HCT116 (cell line): ENCODE data around the gene NXN. TPM values are rescaled to one million over a fixed set of nuclear protein-coding genes. Genes with fewer than 3 reads are reported as not detected.

ENCODE experiments used
- ATAC-seq: fragments of 200-7000 bp; cut with Tn5 transposase; 2 replicates; pipeline ENCODE4 v1.9.1; 2020; ENCODE audit warnings: mild to moderate bottlenecking, moderate library complexity
- BruUV-seq: library from RNA; stranded (reverse); fragments of 400-500 nt; replicated peaks from 2 replicates; lab custom pipeline; 2021; lab: Mats Ljungman, UMichigan
- CTCF ChIA-PET: fragments of 300-600 bp; sonication (Branson Sonifier 250); formaldehyde crosslinking; loops from one replicate; lab custom pipeline; 2021; ENCODE audit warnings: antibody characterized with exemption; lab: Charles Lee
- POLR2A ChIA-PET: fragments of 300-600, 350-600 bp; sonication (Branson Sonifier 250); formaldehyde crosslinking; loops from one replicate; lab custom pipeline; 2021; ENCODE audit warnings: antibody characterized with exemption; lab: Charles Lee
- RAD21 ChIA-PET, 2 experiments: fragments of 300-600 bp; sonication (Branson Sonifier 250); formaldehyde crosslinking; loops; one replicate each; lab custom pipeline; 2023; ENCODE audit warnings: low total read pairs in 2 of 2; ENCODE audit not compliant: uncharacterized antibody in 2 of 2, unreplicated experiment in 2 of 2, low non-redundant PET in 1 of 2; lab: Charles Lee
- DNase-seq: peaks from one replicate; pipeline ENCODE4 v3.0.0-alpha.2; 2010; ENCODE audit warnings: low read depth, low spot score
- H2AFZ ChIP-seq: fragments of 200-600 bp; shearing (Covaris generic), sonication (generic); 2 replicates; pipeline ENCODE4 v1.6.1; 2017; ENCODE audit warnings: low read depth, mixed run types, mixed read lengths, antibody characterized with exemption, low read length; ENCODE audit not compliant: poor library complexity, severe bottlenecking
- H3K27ac ChIP-seq: 2 replicates; pipeline ENCODE4 v1.5.1; 2012; ENCODE audit warnings: low read depth, low read length
- H3K27me3 ChIP-seq: fragments of 200-600 bp; sonication (generic); 2 replicates; pipeline ENCODE4 v1.6.1; 2016; ENCODE audit warnings: mixed run types, low read length, mixed read lengths; ENCODE audit not compliant: insufficient read depth
- H3K36me3 ChIP-seq, 2 experiments: fragments of 200-500 bp in 1 of 2; fragments of 200-600 bp in 1 of 2; sonication (Bioruptor generic) in 1 of 2; sonication (generic) in 1 of 2; 2 replicates each; pipeline versions ENCODE4 v1.5.1 to v1.6.1; 2014 to 2016; ENCODE audit warnings: low read length in 2 of 2, inconsistent platforms in 1 of 2, mixed read lengths in 1 of 2, mixed run types in 1 of 2; ENCODE audit not compliant: insufficient read depth in 2 of 2, control insufficient read depth in 1 of 2
- H3K4me1 ChIP-seq, 2 experiments: fragments of 200-600 bp in 1 of 2; sonication (generic) in 1 of 2; 2 replicates each; pipeline versions ENCODE4 v1.5.1 to v1.6.1; 2012 to 2017; ENCODE audit warnings: low read length in 2 of 2, inconsistent platforms in 1 of 2, mild to moderate bottlenecking in 1 of 2, mixed read lengths in 1 of 2, mixed run types in 1 of 2, moderate library complexity in 1 of 2; ENCODE audit not compliant: insufficient read depth in 2 of 2, control insufficient read depth in 1 of 2
- H3K4me2 ChIP-seq: fragments of 200-600 bp; sonication (generic); 2 replicates; pipeline ENCODE4 v1.6.1; 2017; ENCODE audit warnings: mixed run types, low read length, mixed read lengths
- H3K4me3 ChIP-seq, 2 experiments: fragments of 200-600 bp in 1 of 2; sonication (generic) in 1 of 2; replicated peaks in 1 of 2; 2 replicates each; pipeline ENCODE4 v1.5.1; 2011 to 2016; ENCODE audit warnings: low read length in 2 of 2, control low read depth in 1 of 2, low read depth in 1 of 2, mild to moderate bottlenecking in 1 of 2, mixed read lengths in 1 of 2, mixed run types in 1 of 2
- H3K79me2 ChIP-seq: fragments of 200-600 bp; sonication (generic); 2 replicates; pipeline ENCODE4 v1.6.1; 2017; ENCODE audit warnings: mild to moderate bottlenecking, mixed run types, low read length, moderate library complexity, mixed read lengths; ENCODE audit not compliant: insufficient read depth
- H3K9ac ChIP-seq: fragments of 200-600 bp; sonication (generic); 2 replicates; pipeline ENCODE4 v1.6.1; 2016; ENCODE audit warnings: low read length, mixed read lengths
- H3K9me2 ChIP-seq: fragments of 200-600 bp; sonication (generic), shearing (Covaris generic); 2 replicates; pipeline ENCODE4 v1.6.1; 2017; ENCODE audit warnings: mixed run types, mild to moderate bottlenecking, moderate library complexity; ENCODE audit not compliant: insufficient read depth
- H3K9me3 ChIP-seq, 2 experiments: fragments of 200-500 bp in 1 of 2; fragments of 200-600 bp in 1 of 2; sonication (Bioruptor generic) in 1 of 2; sonication (generic) in 1 of 2; 2 replicates each; pipeline ENCODE4 v1.6.1; 2014 to 2017; ENCODE audit warnings: low read length in 2 of 2, mixed read lengths in 2 of 2, inconsistent platforms in 1 of 2, low read depth in 1 of 2, mild to moderate bottlenecking in 1 of 2, mixed run types in 1 of 2, moderate library complexity in 1 of 2; ENCODE audit not compliant: control insufficient read depth in 1 of 2, insufficient read depth in 1 of 2
- H4K20me1 ChIP-seq: fragments of 200-600 bp; sonication (generic), shearing (Covaris generic); 2 replicates; pipeline ENCODE4 v1.6.1; 2017; ENCODE audit warnings: mixed run types, mild to moderate bottlenecking, moderate library complexity; ENCODE audit not compliant: insufficient read depth
- ATF3 ChIP-seq: IDR thresholded peaks from 2 replicates; pipeline ENCODE4 v1.6.1; 2012
- CBX3 ChIP-seq: IDR thresholded peaks from 2 replicates; pipeline ENCODE4 v1.6.1; 2012; ENCODE audit warnings: low read depth
- CEBPB ChIP-seq: IDR thresholded peaks from 2 replicates; pipeline ENCODE4 v1.6.1; 2012; ENCODE audit warnings: low read depth
- CTCF ChIP-seq, 3 experiments: fragments of 200-600 bp in 1 of 3; sonication (generic) in 1 of 3; IDR thresholded peaks in 2 of 3; conservative IDR thresholded peaks in 1 of 3; 2 replicates each; pipeline ENCODE4 v1.5.1; 2012 to 2017; ENCODE audit warnings: low read depth in 2 of 3, low read length in 2 of 3, antibody characterized with exemption in 1 of 3, borderline replicate concordance in 1 of 3, control low read depth in 1 of 3, mild to moderate bottlenecking in 1 of 3, mixed read lengths in 1 of 3, mixed run types in 1 of 3, moderate library complexity in 1 of 3; ENCODE audit not compliant: insufficient read depth in 1 of 3
- ELF1 ChIP-seq: IDR thresholded peaks from 2 replicates; pipeline ENCODE4 v1.6.1; 2012; ENCODE audit warnings: low read depth, borderline replicate concordance
- EZH2 ChIP-seq: fragments of 200-600 bp; sonication (generic); IDR thresholded peaks from 2 replicates; pipeline ENCODE4 v1.6.1; 2017; ENCODE audit warnings: antibody characterized with exemption, mixed run types
- FOSL1 ChIP-seq: IDR thresholded peaks from 2 replicates; pipeline ENCODE4 v1.6.1; 2012; ENCODE audit warnings: low read depth
- JUND ChIP-seq: IDR thresholded peaks from 2 replicates; pipeline ENCODE4 v1.6.1; 2012
- MAX ChIP-seq: IDR thresholded peaks from 2 replicates; pipeline ENCODE4 v1.6.1; 2012
- POLR2A ChIP-seq: IDR thresholded peaks from 2 replicates; pipeline ENCODE4 v1.7.0; 2011; ENCODE audit warnings: borderline replicate concordance; ENCODE audit not compliant: insufficient read depth, insufficient read length; ENCODE audit errors: extremely low read depth
- POLR2AphosphoS5 ChIP-seq: IDR thresholded peaks from 2 replicates; pipeline ENCODE4 v1.6.1; 2011; ENCODE audit warnings: mild to moderate bottlenecking, low read depth, low read length, moderate library complexity
- RAD21 ChIP-seq: IDR thresholded peaks from 2 replicates; pipeline ENCODE4 v1.6.1; 2012; ENCODE audit warnings: low read depth, mild to moderate bottlenecking
- SIN3A ChIP-seq: IDR thresholded peaks from 2 replicates; pipeline ENCODE4 v1.6.1; 2012; ENCODE audit warnings: low read depth
- SP1 ChIP-seq: IDR thresholded peaks from 2 replicates; pipeline ENCODE4 v1.6.1; 2012; ENCODE audit warnings: low read depth
- SRF ChIP-seq: IDR thresholded peaks from 2 replicates; pipeline ENCODE4 v1.6.1; 2012; ENCODE audit warnings: low read depth
- TCF7L2 ChIP-seq: IDR thresholded peaks from 2 replicates; pipeline ENCODE4 v1.7.0; 2011; ENCODE audit warnings: borderline replicate concordance, inconsistent platforms; ENCODE audit not compliant: insufficient read depth, insufficient read length; ENCODE audit errors: extremely low read depth
- YY1 ChIP-seq: IDR thresholded peaks from 2 replicates; pipeline ENCODE4 v1.6.1; 2011; ENCODE audit warnings: low read length, low read depth, moderate library complexity, mild to moderate bottlenecking; ENCODE audit not compliant: insufficient replicate concordance; ENCODE audit errors: extremely low read depth
- ZBTB33 ChIP-seq: IDR thresholded peaks from 2 replicates; pipeline ENCODE4 v1.6.1; 2011; ENCODE audit warnings: mild to moderate bottlenecking, low read length, moderate library complexity; ENCODE audit not compliant: insufficient replicate concordance; ENCODE audit errors: extremely low read depth
- ZFX ChIP-seq: fragments of 450-650 bp; IDR thresholded peaks from 2 replicates; pipeline ENCODE4 v1.6.1; 2017
- ZNF274 ChIP-seq: fragments of 200-500 bp; sonication (Bioruptor generic); IDR thresholded peaks from 2 replicates; pipeline ENCODE4 v1.6.1; 2014; ENCODE audit warnings: mild to moderate bottlenecking, low read depth, low read length, inconsistent platforms
- intact Hi-C: fragments of 100-400 bp; cut with micrococcal nuclease; formaldehyde crosslinking; loops from 2 replicates; pipeline ENCODE4 v1.10.0; 2022
- total RNA-seq: library from RNA; stranded (reverse); gene quantifications from one replicate; pipeline ENCODE4 v1.2.1, GENCODE V29; 2021; ENCODE audit not compliant: unreplicated experiment

NXN gene
- total RNA-seq, 1 experiment from 2014 or later: 83.7 TPM

- Histone ChIP-seq H4K20me1 (no peaks in the 10 kb centered on the region), H2AFZ (no peak within 1 kb of the TSS), H3K4me2 (peak within 1 kb of the TSS; percentile 80), H3K36me3 (peaks cover 10 to 13% of the 10 kb centered on the region in 2 experiments), H3K9me2 (no peaks in the 10 kb centered on the region), H3K27me3 (no peaks in the 10 kb centered on the region), H3K9me3 (no peaks in the 10 kb centered on the region), H3K27ac (peak within 1 kb of the TSS; percentile 88), H3K79me2 (peaks cover 45% of the 10 kb centered on the region), H3K4me1 (peaks cover 12 to 19% of the 10 kb centered on the region in 2 experiments), H3K4me3 (peak within 1 kb of the TSS; percentile 76 to 94), H3K9ac (peak within 1 kb of the TSS; percentile 93)
- BruUV-seq: no TSS peak
- TF ChIP-seq ATF3 (no peak), SIN3A (no peak), TCF7L2 (peak; percentile 13), ZBTB33 (no peak), CEBPB (no peak), EZH2 (no peak), CBX3 (no peak; the same call in 1 of the 2 replicates), JUND (no peak), FOSL1 (no peak), MAX (peak; percentile 70), ZNF274 (no peak), ELF1 (no peak), POLR2AphosphoS5 (peak; percentile 92), ZFX (peak; percentile 91), YY1 (no peak), CTCF (IDR thresholded peaks at IDR 0.05 in 2 of 3, conservative IDR thresholded peaks at IDR 0.05 in 1 of 3; ENCODE audit: borderline replicate concordance in 1 of 3, insufficient read depth in 1 of 3, low read depth in 2 of 3, low read length in 2 of 3) (peak; percentile 33 to 94 (median 73); a peak in 5 of 6 replicates), POLR2A (peak; percentile 78), SP1 (no peak), RAD21 (no peak; the same call in 1 of the 2 replicates), SRF (no peak)
- intact Hi-C loops: no loop called here
- peak; percentile 89 for ATAC-seq
- ChIA-PET RAD21 (no interaction called here), CTCF (interaction anchor here (0.8 to 1.6 kb wide), 3 partner anchors 46 to 340 kb away, joined by 4 to 7 read pairs (median 4); no protein-coding TSS in a partner anchor), POLR2A (no interaction called here)
- DNase-seq: peak; percentile 69
Observed at GRCh38 chr17:752002-752619, 227.5 kb downstream of the NXN start, which contains the start of gene GEMIN4. GEMIN4 (minus strand) TSS chr17:752264; CDS start chr17:752142, 122 bp downstream.
